Heart right ventricle (tissue), 16 donors: Measurements from ENCODE around the gene AQP12B. TPM values are rescaled to one million over a fixed set of nuclear protein-coding genes. Genes with fewer than 3 reads are reported as not detected.

Source experiments
- ATAC-seq, 8 donors: fragments of 200-7000 bp; cut with Tn5 transposase; one replicate each; pipeline ENCODE4 v1.9.1; 2020; ENCODE audit warnings: mild to moderate bottlenecking in 8 of 8, moderate library complexity in 8 of 8, moderate number of reproducible peaks in 1 of 8
- DNase-seq, 2 donors: peaks; one replicate each; pipeline ENCODE4 v3.0.0-alpha.2; 2020
- H3K27ac ChIP-seq, 10 donors: fragments of 200-600 bp; sonication (generic) in 2 of 10; one replicate each; pipeline versions ENCODE4 v1.5.0 to v1.8.0; 2020 to 2022; ENCODE audit warnings: mild to moderate bottlenecking in 3 of 10
- H3K27me3 ChIP-seq, 7 donors: fragments of 200-600 bp; one replicate each; pipeline ENCODE4 v1.8.0; 2021 to 2022; ENCODE audit warnings: mild to moderate bottlenecking in 2 of 7
- H3K36me3 ChIP-seq, 9 donors: fragments of 200-600 bp; sonication (generic) in 1 of 9; one replicate each; pipeline versions ENCODE4 v1.5.0 to v1.8.0; 2020 to 2022; ENCODE audit warnings: mild to moderate bottlenecking in 2 of 9
- H3K4me1 ChIP-seq, 9 donors: fragments of 200-600 bp; sonication (generic) in 1 of 9; one replicate each; pipeline versions ENCODE4 v1.5.0 to v1.8.0; 2020 to 2022; ENCODE audit warnings: mild to moderate bottlenecking in 4 of 9
- H3K4me3 ChIP-seq, 10 donors: fragments of 200-600 bp; sonication (generic) in 2 of 10; one replicate each; pipeline versions ENCODE4 v1.5.0 to v1.8.0; 2020 to 2022; ENCODE audit warnings: mild to moderate bottlenecking in 7 of 10, moderate library complexity in 2 of 10
- H3K9me3 ChIP-seq, 11 donors: fragments of 200-600 bp in 10 of 11; sonication (generic) in 2 of 11; one replicate each; pipeline versions ENCODE4 v1.5.0 to v1.8.0; 2013 to 2022; ENCODE audit warnings: mild to moderate bottlenecking in 2 of 11, control low read depth in 1 of 11, moderate library complexity in 1 of 11
- CTCF ChIP-seq, 9 donors: fragments of 200-600 bp; sonication (generic) in 2 of 9; IDR thresholded peaks; one replicate each; pipeline versions ENCODE4 v1.5.0 to v1.8.0; 2021 to 2022; ENCODE audit warnings: antibody characterized with exemption in 9 of 9, mild to moderate bottlenecking in 5 of 9, moderate library complexity in 1 of 9
- WGBS, 2 donors: extraction: QIAGEN DNeasy Blood & Tissue Kit; methylation state at CpG; one replicate each; pipeline ENCODE4 v1.1.7; 2013; ENCODE audit warnings: inconsistent platforms in 1 of 2; 5-methylcytosine and 5-hydroxymethylcytosine counted together
- intact Hi-C, 10 donors: fragments of 100-400 bp; cut with DNase I; formaldehyde crosslinking; loops; one replicate each; pipeline versions ENCODE4 v1.11.1 to v1.14.2; 2022
- polyA plus RNA-seq, 2 donors: library from polyadenylated mRNA; stranded (reverse); fragments of 200-250 nt; gene quantifications; one replicate each; pipeline ENCODE4 v1.2.3, GENCODE V29; 2013
- total RNA-seq, 10 donors: library from RNA; stranded (reverse); fragmentation: NEBNext Ultra II Directional in 3 of 10; extraction: Animal tissue kit (Norgen Biotek cat#: 25700) in 3 of 10; gene quantifications; one replicate each; pipeline versions ENCODE4 v1.2.1 to v1.2.4, GENCODE V29; 2021 to 2023
- donor health status: Arrhythmogenic right ventricular cardiomyopathy.
- donor health status: ischemic (EF 13 %, LVEDD 7.1; RV severe dilation, severe dysfunction).
- donor health status: healthy with polysubstance abuse.
- donor health status: DM: no; HTN: yes; CAD: no.
- donor health status: DM: no; HTN: no; CAD: no.
- donor health status: ischemic (EF 25% LVEDD 6.9; RV normal size, moderate dysfunction).
- donor health status: ischemic (EF 25% LVEDD 5.7; RV mildly dilated, moderate dysfunction).
- donor health status: healthy.
- donor health status: DM: yes; HTN: yes; CAD: no.
- donor health status: Ischemic cardiomyopathy.
- donor health status: ischemic (EF 35%, LVEDD 5.7; RV mildly dilated, moderate dysfunction).
- donor health status: nonischemic (EF 11% LVEDD 7.7; RV severe dilation, severe dysfunction).
- donor health status: DM: yes; HTN: yes; CAD: no.
- donor health status: PGD.
- donor health status: ischemic (EF 29% LVEDD 5.4; RV normal size, mild dysfunction).
- donor health status: nonischemic (EF 23%, LVEDD 6.1; RV moderate dilation, normal function).

Gene AQP12B
- total and polyA plus RNA-seq, 12 donors: 0.03 TPM; not detected in 11

- H3K4me3 ChIP-seq: no peak overlapping the region
- no peak for TF ChIP-seq CTCF (IDR thresholded peaks at IDR 0.05)
- ATAC-seq (no peak), DNase-seq (no peak)
- peaks cover 0 to 8% (median 0%) of the 10 kb centered on the region in 9 donors for H3K36me3 ChIP-seq
- H3K9me3 ChIP-seq: peaks cover 0 to 12% (median 7%) of the 10 kb centered on the region in 11 donors
- peaks cover 0 to 9% (median 0%) of the 10 kb centered on the region in 9 donors for H3K4me1 ChIP-seq
- WGBS, 2 donors: 85 to 92% methylated on average over 11 of the region's 11 CpGs
- H3K27ac ChIP-seq: no peak overlapping the region
- H3K27me3 ChIP-seq: peaks cover 0 to 4% (median 0%) of the 10 kb centered on the region in 7 donors
- intact Hi-C loops: no loop called here
These were observed 51.0 kb downstream of the AQP12B start for GRCh38 chr2:240631548-240632305.

- H3K36me3 ChIP-seq: peaks cover 0 to 8% (median 0%) of the 10 kb centered on the region in 9 donors
These were observed 51.7 kb downstream of the AQP12B start for GRCh38 chr2:240630771-240631547.

GRCh38 chr2:240629968-240630770, 52.5 kb downstream of the AQP12B start:
- Histone ChIP-seq H3K27ac (no peak overlapping the region), H3K27me3 (no peaks in the 10 kb centered on the region), H3K36me3 (peaks cover 0 to 8% (median 0%) of the 10 kb centered on the region in 9 donors), H3K9me3 (peaks cover 0 to 12% (median 7%) of the 10 kb centered on the region in 11 donors), H3K4me1 (peaks cover 0 to 15% (median 0%) of the 10 kb centered on the region in 9 donors), H3K4me3 (no peak overlapping the region)
- 94 to 95% methylated on average over 50 of the region's 50 CpGs for WGBS, 2 donors
- DNase-seq (no peak), ATAC-seq (no peak)
- intact Hi-C loops: no loop called here
- no peak for TF ChIP-seq CTCF (IDR thresholded peaks at IDR 0.05)

More at GRCh38 chr2:240630771-240631547, 51.7 kb downstream of the AQP12B start:
- Histone ChIP-seq H3K4me1 (peaks cover 0 to 13% (median 0%) of the 10 kb centered on the region in 9 donors), H3K4me3 (no peak overlapping the region), H3K27me3 (peaks cover 0 to 4% (median 0%) of the 10 kb centered on the region in 7 donors), H3K27ac (no peak overlapping the region), H3K9me3 (peaks cover 0 to 12% (median 7%) of the 10 kb centered on the region in 11 donors)
- intact Hi-C loops: no loop called here
- ATAC-seq (no peak), DNase-seq (no peak)
- no peak for TF ChIP-seq CTCF (IDR thresholded peaks at IDR 0.05)
- 93% methylated on average over 21 of the region's 21 CpGs for WGBS, 2 donors

- DNase-seq (no peak), ATAC-seq (no peak)
- intact Hi-C loops: no loop called here
- Histone ChIP-seq H3K4me3 (no peak overlapping the region), H3K27me3 (no peaks in the 10 kb centered on the region), H3K4me1 (peaks cover 0 to 21% (median 0%) of the 10 kb centered on the region in 9 donors), H3K9me3 (peaks cover 0 to 12% (median 7%) of the 10 kb centered on the region in 11 donors), H3K27ac (no peak overlapping the region), H3K36me3 (peaks cover 0 to 8% (median 0%) of the 10 kb centered on the region in 9 donors)
- 81 to 83% methylated on average over 5 of the region's 5 CpGs for WGBS, 2 donors
- no peak for TF ChIP-seq CTCF (IDR thresholded peaks at IDR 0.05)
These were observed 53.1 kb downstream of the AQP12B start for GRCh38 chr2:240629619-240629967.
